ENCODE data around the gene CAPN5. TPM values are rescaled to one million over a fixed set of nuclear protein-coding genes. Genes with fewer than 3 reads are reported as not detected.
"Not testable (repeated sequence)": the region's sequence is repeated elsewhere in the genome, so short reads cannot be mapped to it uniquely, and the experiment has no call there.

The CAPN5 gene
- 7.8 and 9.7 TPM in 2 replicates for total RNA-seq

DNA sequence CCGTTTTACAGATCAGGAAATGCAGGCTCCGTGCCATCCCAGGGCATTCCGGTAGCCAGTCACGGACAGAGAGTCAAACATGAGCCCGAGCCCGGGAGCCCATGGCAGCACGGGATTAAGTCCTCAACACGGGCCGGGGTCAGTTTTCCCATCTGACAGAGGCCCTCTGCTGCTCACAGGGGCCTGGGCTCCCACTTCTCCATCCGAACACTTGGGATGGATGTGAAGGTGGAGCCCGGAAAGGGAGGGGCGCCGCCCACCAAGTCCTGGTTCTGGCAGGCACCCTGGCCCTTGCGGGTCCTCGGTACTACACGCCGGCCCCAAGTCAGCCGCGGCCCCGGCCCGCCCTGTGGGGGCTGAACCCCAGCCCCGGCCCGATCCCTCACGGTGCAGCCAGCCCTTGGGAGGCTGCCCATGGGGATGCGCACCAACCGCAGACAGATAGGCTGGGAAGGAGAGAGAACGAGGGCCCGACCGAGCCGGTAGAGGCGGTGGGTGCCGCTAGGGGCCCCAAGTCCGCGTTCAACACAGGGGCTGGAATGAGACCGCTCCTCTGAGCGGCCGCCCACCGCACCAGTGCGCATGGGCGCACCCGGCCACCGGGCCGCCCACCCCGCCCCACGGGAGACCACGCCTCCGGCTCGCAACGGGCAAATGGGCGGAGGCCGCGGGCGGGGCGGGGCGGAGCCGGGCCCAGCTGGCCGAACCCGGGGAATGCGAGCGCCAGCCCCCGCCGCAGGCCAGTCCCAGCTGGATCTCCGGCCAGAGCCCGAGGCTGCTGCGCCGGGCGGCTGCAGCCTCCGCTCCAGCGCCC lies at the start of gene CAPN5:
Gene CAPN5 (plus strand): TSS at position 743 of the 814 bp plus-strand sequence. CDS start 17,916 bp downstream, outside the sequence.
- Histone ChIP-seq H3K4me3 (ENCODE audit: low read depth, low read length) (peak within 1 kb of the TSS; percentile 63), H3K36me3 (ENCODE audit: control insufficient read depth, insufficient read depth, low read length) (no peaks in the 10 kb centered on the region), H3K27me3 (ENCODE audit: control insufficient read depth, insufficient read depth, low read length) (no peaks in the 10 kb centered on the region)
- TF ChIP-seq, protein P1, sequence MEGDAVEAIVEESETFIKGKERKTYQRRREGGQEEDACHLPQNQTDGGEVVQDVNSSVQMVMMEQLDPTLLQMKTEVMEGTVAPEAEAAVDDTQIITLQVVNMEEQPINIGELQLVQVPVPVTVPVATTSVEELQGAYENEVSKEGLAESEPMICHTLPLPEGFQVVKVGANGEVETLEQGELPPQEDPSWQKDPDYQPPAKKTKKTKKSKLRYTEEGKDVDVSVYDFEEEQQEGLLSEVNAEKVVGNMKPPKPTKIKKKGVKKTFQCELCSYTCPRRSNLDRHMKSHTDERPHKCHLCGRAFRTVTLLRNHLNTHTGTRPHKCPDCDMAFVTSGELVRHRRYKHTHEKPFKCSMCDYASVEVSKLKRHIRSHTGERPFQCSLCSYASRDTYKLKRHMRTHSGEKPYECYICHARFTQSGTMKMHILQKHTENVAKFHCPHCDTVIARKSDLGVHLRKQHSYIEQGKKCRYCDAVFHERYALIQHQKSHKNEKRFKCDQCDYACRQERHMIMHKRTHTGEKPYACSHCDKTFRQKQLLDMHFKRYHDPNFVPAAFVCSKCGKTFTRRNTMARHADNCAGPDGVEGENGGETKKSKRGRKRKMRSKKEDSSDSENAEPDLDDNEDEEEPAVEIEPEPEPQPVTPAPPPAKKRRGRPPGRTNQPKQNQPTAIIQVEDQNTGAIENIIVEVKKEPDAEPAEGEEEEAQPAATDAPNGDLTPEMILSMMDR (IDR thresholded peaks at IDR 0.05; ENCODE audit: insufficient read depth, low read length, poor library complexity, severe bottlenecking): peak; percentile 33
- DNase-seq (ENCODE audit: low read depth): peak; percentile 51

DNA sequence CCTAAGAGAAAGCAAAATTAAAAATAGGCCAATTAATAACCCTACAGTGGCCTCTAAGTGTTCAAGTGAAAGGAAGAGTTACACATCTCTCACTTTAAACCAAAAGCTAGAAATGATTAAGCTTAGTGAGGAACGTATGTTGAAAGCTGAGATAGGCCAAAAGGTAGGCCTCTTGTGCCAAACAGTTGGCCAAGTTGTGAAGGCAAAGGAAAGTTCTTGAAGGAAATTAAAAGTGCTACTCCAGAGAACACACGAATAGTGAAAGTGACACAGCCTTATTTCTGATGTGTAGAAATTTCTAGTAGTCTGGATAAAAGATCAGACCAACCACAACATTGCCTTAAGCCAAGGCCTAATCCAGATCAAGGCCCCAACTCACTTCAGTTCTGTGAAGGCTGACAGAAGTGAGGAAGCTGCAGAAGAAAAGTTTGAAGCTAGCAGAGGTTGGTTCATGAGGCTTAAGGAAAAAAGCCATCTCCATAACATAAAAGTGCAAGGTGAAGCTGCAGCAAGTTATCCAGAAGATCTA lies 48.3 kb upstream of the CAPN5 start:
- H3K4me3 ChIP-seq (ENCODE audit: low read depth, low read length); H3K27me3 ChIP-seq (ENCODE audit: control insufficient read depth, insufficient read depth, low read length); DNase-seq (ENCODE audit: low read depth); H3K36me3 ChIP-seq (ENCODE audit: control insufficient read depth, insufficient read depth, low read length): not testable (repeated sequence)

DNA sequence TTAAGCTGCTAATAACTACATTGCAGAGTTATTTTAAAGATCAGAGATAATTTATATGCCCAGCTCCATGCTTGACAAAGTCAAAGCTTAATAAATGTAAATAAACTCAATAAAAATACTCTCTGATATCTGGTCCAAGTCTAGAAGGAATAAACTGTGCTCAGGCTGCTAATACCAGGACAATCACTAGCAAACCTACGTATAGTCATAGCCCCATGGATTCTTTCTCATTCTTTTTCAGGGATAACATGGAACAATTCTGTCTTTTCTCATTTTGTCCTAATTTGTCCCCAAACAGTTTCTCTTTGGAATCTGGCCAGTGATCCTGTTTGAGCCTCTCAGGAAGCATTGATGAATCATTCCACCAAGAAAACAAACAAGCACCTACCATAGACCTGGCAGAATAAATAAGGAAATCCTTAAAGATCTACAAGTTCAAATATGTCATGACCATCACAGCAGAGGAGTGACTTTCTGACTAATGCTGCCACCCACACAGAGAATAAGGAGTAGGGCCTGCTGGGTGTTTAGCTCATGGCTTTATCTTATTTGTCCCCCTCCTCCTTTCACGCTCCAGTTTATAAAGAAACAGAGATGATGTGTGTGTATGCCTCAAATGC lies 46.7 kb upstream of the CAPN5 start:
- TF ChIP-seq, protein P1 (IDR thresholded peaks at IDR 0.05; ENCODE audit: insufficient read depth, low read length, poor library complexity, severe bottlenecking): no peak
- Histone ChIP-seq H3K4me3 (ENCODE audit: low read depth, low read length) (no peak overlapping the region), H3K36me3 (ENCODE audit: control insufficient read depth, insufficient read depth, low read length) (no peaks in the 10 kb centered on the region), H3K27me3 (ENCODE audit: control insufficient read depth, insufficient read depth, low read length) (no peaks in the 10 kb centered on the region)
- DNase-seq (ENCODE audit: low read depth): peak; percentile 37

DNA sequence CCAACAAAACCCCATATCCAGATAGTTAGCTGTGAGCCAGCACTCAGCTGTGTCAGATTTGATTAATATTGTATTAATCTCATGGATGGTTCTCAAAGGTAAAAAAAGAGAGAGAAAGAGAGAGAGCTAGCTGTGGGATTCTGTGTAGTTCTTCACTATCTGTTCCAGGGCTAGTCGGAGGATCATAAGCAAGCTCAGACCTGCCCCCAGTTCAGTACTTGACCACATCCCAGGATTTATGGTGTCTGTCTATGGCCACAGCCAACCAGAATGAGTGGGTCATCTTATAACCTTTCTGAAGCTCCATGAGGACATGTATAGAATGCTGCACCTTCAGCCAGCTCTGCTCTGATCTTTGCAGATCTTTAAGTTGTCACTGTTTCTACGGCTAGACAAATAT lies 46.0 kb upstream of the CAPN5 start:
- Histone ChIP-seq H3K36me3 (ENCODE audit: control insufficient read depth, insufficient read depth, low read length) (no peaks in the 10 kb centered on the region), H3K4me3 (ENCODE audit: low read depth, low read length) (no peak overlapping the region), H3K27me3 (ENCODE audit: control insufficient read depth, insufficient read depth, low read length) (no peaks in the 10 kb centered on the region)
- no peak for DNase-seq (ENCODE audit: low read depth)
- TF ChIP-seq, protein P1 (IDR thresholded peaks at IDR 0.05; ENCODE audit: insufficient read depth, low read length, poor library complexity, severe bottlenecking): no peak

GRCh38 chr11:77024745-77025144 lies 42.0 kb upstream of the CAPN5 start:
- TF ChIP-seq, protein P1 (IDR thresholded peaks at IDR 0.05; ENCODE audit: insufficient read depth, low read length, poor library complexity, severe bottlenecking): no peak
- Histone ChIP-seq H3K27me3 (ENCODE audit: control insufficient read depth, insufficient read depth, low read length) (no peaks in the 10 kb centered on the region), H3K36me3 (ENCODE audit: control insufficient read depth, insufficient read depth, low read length) (no peaks in the 10 kb centered on the region), H3K4me3 (ENCODE audit: low read depth, low read length) (no peak overlapping the region)
- no peak for DNase-seq (ENCODE audit: low read depth)

- Histone ChIP-seq H3K4me3 (ENCODE audit: low read depth, low read length) (no peak overlapping the region), H3K27me3 (ENCODE audit: control insufficient read depth, insufficient read depth, low read length) (peaks cover 2% of the 10 kb centered on the region), H3K36me3 (ENCODE audit: control insufficient read depth, insufficient read depth, low read length) (no peaks in the 10 kb centered on the region)
- DNase-seq (ENCODE audit: low read depth): no peak
- TF ChIP-seq, protein P1 (IDR thresholded peaks at IDR 0.05; ENCODE audit: insufficient read depth, low read length, poor library complexity, severe bottlenecking): no peak
Observed at GRCh38 chr11:77026221-77026620, 40.5 kb upstream of the CAPN5 start.
